Activated CD8-positive, alpha-beta T cell treated with anti-CD3 and anti-CD28 coated beads for 36 hours (primary cell): Measurements from ENCODE around the gene CILP2. TPM values are rescaled to one million over a fixed set of nuclear protein-coding genes. Genes with fewer than 3 reads are reported as not detected.

ENCODE experiments used
- ATAC-seq: fragments of 200-7000 bp; cut with Tn5 transposase; one replicate; pipeline ENCODE4 v1.10.0; 2021; ENCODE audit warnings: mild to moderate bottlenecking, moderate library complexity
- CTCF ChIA-PET: fragments of 350-600 bp; sonication (Branson Sonifier 250); formaldehyde crosslinking; loops from one replicate; lab custom pipeline; 2021; ENCODE audit warnings: antibody characterized with exemption; lab: Charles Lee
- POLR2A ChIA-PET: fragments of 350-600 bp; sonication (Branson Sonifier 250); formaldehyde crosslinking; loops from one replicate; lab custom pipeline; 2021; ENCODE audit warnings: antibody characterized with exemption; lab: Charles Lee
- DNase-seq: peaks from one replicate; pipeline ENCODE4 v3.0.0-alpha.2; 2020
- H3K27ac Mint-ChIP-seq: one replicate; pipeline ENCODE4 v1.8.0; 2021; ENCODE audit warnings: mild to moderate bottlenecking, mixed read lengths
- H3K27me3 Mint-ChIP-seq: one replicate; pipeline ENCODE4 v1.8.0; 2021; ENCODE audit warnings: mixed read lengths
- H3K36me3 Mint-ChIP-seq: one replicate; pipeline ENCODE4 v1.8.0; 2021; ENCODE audit warnings: low read depth, mixed read lengths
- H3K4me1 Mint-ChIP-seq: one replicate; pipeline ENCODE4 v1.8.0; 2021; ENCODE audit warnings: low read depth, mixed read lengths
- H3K4me3 Mint-ChIP-seq: one replicate; pipeline ENCODE4 v1.8.0; 2021; ENCODE audit warnings: mild to moderate bottlenecking, moderate library complexity, mixed read lengths
- H3K9me3 Mint-ChIP-seq: one replicate; pipeline ENCODE4 v1.8.0; 2021; ENCODE audit warnings: mixed read lengths
- intact Hi-C: fragments of 100-400 bp; cut with micrococcal nuclease; formaldehyde crosslinking; loops from one replicate; pipeline ENCODE4 v1.10.0; 2022
- total RNA-seq, 2 experiments: library from RNA; stranded (reverse); gene quantifications; one replicate each; pipeline ENCODE4 v1.2.3, GENCODE V29; 2021
- TF ChIP-seq, protein P1 (sequence below): fragments of 200-600 bp; IDR thresholded peaks from one replicate; pipeline ENCODE4 v1.8.0; 2022; ENCODE audit warnings: antibody characterized with exemption, mild to moderate bottlenecking

CILP2 gene
- total RNA-seq, 2 experiments from 2014 or later: 0.31 to 0.32 TPM

DNA sequence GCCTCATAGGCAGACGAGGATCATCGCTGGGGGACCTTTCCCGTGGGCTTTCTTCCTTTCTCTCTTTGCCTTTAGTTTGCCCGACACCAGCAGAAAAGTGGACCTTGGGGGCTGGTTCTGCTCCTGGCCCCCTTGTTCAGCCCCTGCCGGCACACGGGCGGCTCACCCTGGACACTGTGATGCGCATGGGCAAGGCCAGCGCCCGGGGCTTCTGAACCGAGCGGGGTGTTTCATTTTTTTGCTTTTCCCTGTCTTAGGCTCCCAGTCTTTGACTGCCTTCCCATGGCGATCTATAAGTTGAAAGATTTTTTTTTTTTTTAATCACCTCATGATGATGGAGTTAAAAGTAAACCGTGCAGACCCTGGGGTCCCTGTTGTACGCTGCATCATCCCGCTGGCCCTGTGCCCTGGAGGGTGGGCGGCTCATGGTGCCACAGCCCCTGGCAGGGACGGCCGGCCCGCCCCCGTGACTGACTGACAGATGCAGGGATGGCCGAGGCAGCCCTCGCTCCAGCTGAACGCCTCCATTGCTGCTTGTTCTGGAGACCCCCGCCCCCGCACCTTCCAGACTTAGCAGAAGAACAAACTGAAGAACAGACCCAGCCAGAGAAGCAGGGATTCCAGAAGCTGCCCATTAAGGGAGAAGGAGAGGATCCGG, 32.3 kb upstream of the CILP2 start:
- no peaks in the 10 kb centered on the region for H3K27me3 Mint-ChIP-seq
- CTCF ChIA-PET: interaction anchor here (1.3 kb wide), 1 partner anchor 48 kb away, joined by 3 read pairs; no protein-coding TSS in a partner anchor
- DNase-seq (no peak), ATAC-seq (no peak)
- no peak overlapping the region for H3K27ac Mint-ChIP-seq
- intact Hi-C loops: no loop called here
- H3K36me3 Mint-ChIP-seq: peaks cover 32% of the 10 kb centered on the region
- H3K4me3 Mint-ChIP-seq: no peak overlapping the region
- TF ChIP-seq, protein P1, sequence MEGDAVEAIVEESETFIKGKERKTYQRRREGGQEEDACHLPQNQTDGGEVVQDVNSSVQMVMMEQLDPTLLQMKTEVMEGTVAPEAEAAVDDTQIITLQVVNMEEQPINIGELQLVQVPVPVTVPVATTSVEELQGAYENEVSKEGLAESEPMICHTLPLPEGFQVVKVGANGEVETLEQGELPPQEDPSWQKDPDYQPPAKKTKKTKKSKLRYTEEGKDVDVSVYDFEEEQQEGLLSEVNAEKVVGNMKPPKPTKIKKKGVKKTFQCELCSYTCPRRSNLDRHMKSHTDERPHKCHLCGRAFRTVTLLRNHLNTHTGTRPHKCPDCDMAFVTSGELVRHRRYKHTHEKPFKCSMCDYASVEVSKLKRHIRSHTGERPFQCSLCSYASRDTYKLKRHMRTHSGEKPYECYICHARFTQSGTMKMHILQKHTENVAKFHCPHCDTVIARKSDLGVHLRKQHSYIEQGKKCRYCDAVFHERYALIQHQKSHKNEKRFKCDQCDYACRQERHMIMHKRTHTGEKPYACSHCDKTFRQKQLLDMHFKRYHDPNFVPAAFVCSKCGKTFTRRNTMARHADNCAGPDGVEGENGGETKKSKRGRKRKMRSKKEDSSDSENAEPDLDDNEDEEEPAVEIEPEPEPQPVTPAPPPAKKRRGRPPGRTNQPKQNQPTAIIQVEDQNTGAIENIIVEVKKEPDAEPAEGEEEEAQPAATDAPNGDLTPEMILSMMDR: no peak
- POLR2A ChIA-PET: interaction anchor here (1.1 kb wide), 1 partner anchor 10 kb away, joined by 4 read pairs; the partner anchor contains the start of genes NDUFA13 and TSSK6
- H3K9me3 Mint-ChIP-seq: no peaks in the 10 kb centered on the region
- H3K4me1 Mint-ChIP-seq: no peaks in the 10 kb centered on the region

DNA sequence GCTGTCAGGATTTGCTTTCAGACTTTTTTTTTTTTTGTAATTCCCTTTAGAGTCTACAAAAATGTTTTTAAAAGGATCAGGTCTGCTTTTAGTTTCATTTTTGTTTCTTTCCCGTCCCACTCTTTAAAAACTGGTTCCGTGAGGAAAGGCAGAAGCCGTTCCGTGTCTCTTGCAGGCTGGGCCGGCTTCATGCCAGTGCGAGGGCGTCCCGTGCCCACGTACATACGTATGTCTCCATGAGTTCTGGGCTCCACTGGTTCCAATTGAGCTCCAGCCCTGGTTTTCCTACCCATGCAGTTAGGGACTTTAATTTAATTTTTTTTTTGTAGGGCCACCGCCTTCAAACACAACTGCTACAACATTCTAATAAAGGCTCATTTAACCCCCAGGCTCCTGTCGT, 31.5 kb upstream of the CILP2 start:
- TF ChIP-seq, protein P1: no peak
- Mint-ChIP-seq H3K9me3 (no peaks in the 10 kb centered on the region), H3K27ac (no peak overlapping the region), H3K36me3 (peaks cover 28% of the 10 kb centered on the region), H3K4me3 (no peak overlapping the region), H3K4me1 (no peaks in the 10 kb centered on the region), H3K27me3 (no peaks in the 10 kb centered on the region)
- no peak for ATAC-seq
- CTCF ChIA-PET: no interaction called here
- DNase-seq: no peak
- POLR2A ChIA-PET: interaction anchor here (1.1 kb wide), 1 partner anchor 9 kb away, joined by 4 read pairs; the partner anchor contains the start of genes NDUFA13 and TSSK6
- intact Hi-C loops: no loop called here

DNA sequence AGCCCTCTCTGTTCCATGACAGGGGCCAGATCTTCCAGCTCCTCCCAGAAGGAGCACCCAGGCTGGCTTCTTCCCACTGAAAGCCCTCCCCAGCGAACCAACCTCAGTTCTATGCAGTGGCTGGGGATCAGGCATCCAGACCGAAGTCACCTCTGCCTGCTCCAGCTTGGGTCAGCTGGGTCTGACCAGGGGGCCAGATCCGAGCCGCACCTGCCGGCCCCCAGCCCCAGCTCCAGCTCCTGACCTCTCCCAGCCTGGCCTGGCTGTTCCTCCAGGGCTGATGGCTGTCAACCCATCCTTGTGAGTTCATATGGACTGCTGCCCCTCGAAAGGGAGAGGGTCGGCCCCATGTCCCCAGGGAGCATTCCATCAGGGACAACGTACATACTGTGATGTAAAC, 30.7 kb upstream of the CILP2 start:
- Mint-ChIP-seq H3K36me3 (peaks cover 22% of the 10 kb centered on the region), H3K27me3 (no peaks in the 10 kb centered on the region), H3K27ac (no peak overlapping the region), H3K4me1 (peaks cover 3% of the 10 kb centered on the region), H3K4me3 (no peak overlapping the region), H3K9me3 (no peaks in the 10 kb centered on the region)
- TF ChIP-seq, protein P1: no peak
- ChIA-PET CTCF (interaction anchor here (1.9 kb wide), 1 partner anchor 17 kb away, joined by 11 read pairs; no protein-coding TSS in a partner anchor), POLR2A (interaction anchor here (1.1 kb wide), 1 partner anchor 8 kb away, joined by 4 read pairs; the partner anchor contains the start of genes NDUFA13 and TSSK6)
- intact Hi-C loops: no loop called here
- DNase-seq (no peak), ATAC-seq (no peak)

DNA sequence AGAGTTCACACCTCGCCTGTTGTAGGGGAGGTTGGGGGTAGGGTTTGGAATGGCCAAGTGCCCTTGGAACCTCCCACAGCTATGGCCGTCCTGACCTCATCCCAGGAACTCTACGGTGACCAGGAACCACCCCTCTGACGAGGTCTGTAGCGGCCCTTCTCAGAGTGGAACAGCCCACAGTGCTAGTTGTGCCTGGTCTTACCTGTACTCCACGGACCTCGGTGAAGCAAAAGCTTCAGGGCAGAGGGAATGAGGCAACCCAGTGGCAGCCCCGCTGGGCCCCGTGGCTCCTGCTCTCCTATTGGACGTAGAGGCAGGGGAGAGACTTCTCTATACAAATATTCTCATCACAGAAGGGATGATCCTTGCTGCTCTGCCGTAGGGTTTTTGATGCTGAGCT, 29.8 kb upstream of the CILP2 start:
- H3K36me3 Mint-ChIP-seq: peaks cover 14% of the 10 kb centered on the region
- CTCF ChIA-PET: interaction anchor here (1.9 kb wide), 1 partner anchor 18 kb away, joined by 11 read pairs; no protein-coding TSS in a partner anchor
- no peak overlapping the region for H3K27ac Mint-ChIP-seq
- H3K9me3 Mint-ChIP-seq: no peaks in the 10 kb centered on the region
- POLR2A ChIA-PET: interaction anchor here (1.3 kb wide), 1 partner anchor 20 kb away, joined by 3 read pairs; no protein-coding TSS in a partner anchor
- H3K4me1 Mint-ChIP-seq: peaks cover 3% of the 10 kb centered on the region
- intact Hi-C loops: no loop called here
- DNase-seq (no peak), ATAC-seq (no peak)
- no peak overlapping the region for H3K4me3 Mint-ChIP-seq
- TF ChIP-seq, protein P1: no peak
- H3K27me3 Mint-ChIP-seq: no peaks in the 10 kb centered on the region

DNA sequence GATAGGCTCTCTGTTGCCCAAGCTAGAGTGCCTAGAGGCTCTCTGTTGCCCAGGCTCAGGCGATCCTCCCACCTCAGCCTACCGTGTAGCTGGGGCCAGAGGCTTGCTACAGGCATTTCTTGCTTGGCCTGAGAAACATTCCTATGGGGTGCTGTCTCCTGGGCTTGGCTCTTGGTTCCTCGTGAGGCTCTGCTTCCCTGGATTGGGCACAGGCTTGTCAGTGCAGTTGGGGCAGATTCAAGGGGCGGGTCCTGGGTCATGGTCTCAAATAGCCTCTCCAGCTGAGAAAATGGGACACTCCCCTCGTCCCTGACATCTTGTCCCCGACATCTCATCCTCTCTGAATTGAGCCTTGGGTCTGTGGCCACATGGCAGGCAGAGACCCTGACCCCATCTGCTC, 27.6 kb upstream of the CILP2 start:
- H3K4me1 Mint-ChIP-seq: peaks cover 9% of the 10 kb centered on the region
- H3K36me3 Mint-ChIP-seq: peaks cover 7% of the 10 kb centered on the region
- H3K27me3 Mint-ChIP-seq: no peaks in the 10 kb centered on the region
- H3K9me3 Mint-ChIP-seq: no peaks in the 10 kb centered on the region
- intact Hi-C loops: no loop called here
- no peak overlapping the region for H3K27ac Mint-ChIP-seq
- ChIA-PET POLR2A (interaction anchor here (2.0 kb wide), 1 partner anchor 15 kb away, joined by 4 read pairs; no protein-coding TSS in a partner anchor), CTCF (interaction anchor here (1.9 kb wide), 1 partner anchor 22 kb away, joined by 5 read pairs; no protein-coding TSS in a partner anchor)
- TF ChIP-seq, protein P1: no peak
- DNase-seq (no peak), ATAC-seq (no peak)
- no peak overlapping the region for H3K4me3 Mint-ChIP-seq
